Lung (tissue), 10 donors: ENCODE data around the gene NBPF6. TPM values are rescaled to one million over a fixed set of nuclear protein-coding genes. Genes with fewer than 3 reads are reported as not detected.
"Not testable (repeated sequence)": the region's sequence is repeated elsewhere in the genome, so short reads cannot be mapped to it uniquely, and the experiment has no call there.

Source experiments
- ATAC-seq: fragments of 200-7000 bp; cut with Tn5 transposase; one replicate; pipeline ENCODE4 v1.9.1; 2020; ENCODE audit warnings: moderate number of reproducible peaks; ENCODE audit not compliant: insufficient read depth, low FRiP score
- DNase-seq, 3 donors: peaks; one replicate each; pipeline ENCODE4 v3.0.0-alpha.2; 2013 to 2017
- H3K27ac ChIP-seq, 2 donors: one replicate each; pipeline ENCODE4 v1.5.1; 2013; ENCODE audit warnings: mild to moderate bottlenecking in 2 of 2, moderate library complexity in 2 of 2, control low read depth in 1 of 2, inconsistent platforms in 1 of 2, low read depth in 1 of 2, low read length in 1 of 2
- H3K27me3 ChIP-seq, 3 donors: one replicate each; pipeline ENCODE4 v1.5.1; 2013; ENCODE audit warnings: low read length in 2 of 3; ENCODE audit not compliant: control insufficient read depth in 3 of 3, insufficient read depth in 3 of 3
- H3K36me3 ChIP-seq, 4 donors: one replicate each; pipeline ENCODE4 v1.5.1; 2013; ENCODE audit warnings: low read length in 4 of 4, mild to moderate bottlenecking in 1 of 4, moderate library complexity in 1 of 4; ENCODE audit not compliant: control insufficient read depth in 4 of 4, insufficient read depth in 4 of 4
- H3K4me1 ChIP-seq, 5 donors: one replicate each; pipeline ENCODE4 v1.5.1; 2013; ENCODE audit warnings: low read length in 5 of 5, mild to moderate bottlenecking in 2 of 5, moderate library complexity in 1 of 5; ENCODE audit not compliant: control insufficient read depth in 5 of 5, insufficient read depth in 5 of 5
- H3K4me3 ChIP-seq: one replicate; pipeline ENCODE4 v1.5.1; 2013; ENCODE audit warnings: mild to moderate bottlenecking, control low read depth, moderate library complexity
- H3K9ac ChIP-seq, 2 donors: one replicate each; pipeline ENCODE4 v1.5.1; 2013; ENCODE audit warnings: low read length in 2 of 2, control low read depth in 1 of 2; ENCODE audit not compliant: insufficient read depth in 1 of 2
- H3K9me3 ChIP-seq, 4 donors: one replicate each; pipeline ENCODE4 v1.5.1; 2013; ENCODE audit warnings: low read length in 3 of 4, mild to moderate bottlenecking in 1 of 4, moderate library complexity in 1 of 4; ENCODE audit not compliant: control insufficient read depth in 4 of 4, insufficient read depth in 3 of 4
- WGBS, 2 donors: extraction: QIAGEN DNeasy Blood & Tissue Kit; methylation state at CpG; one replicate each; pipeline ENCODE4 v1.1.7; 2013; 5-methylcytosine and 5-hydroxymethylcytosine counted together
- polyA plus RNA-seq, 2 donors: library from polyadenylated mRNA; stranded (reverse); fragments of 200-250 nt; gene quantifications; one replicate each; pipeline ENCODE4 v1.2.1, GENCODE V29; 2013
- total RNA-seq, 2 donors: library from RNA; depleted of rRNA in 1 of 2; stranded (reverse); fragments of >200 nt in 1 of 2; gene quantifications; one replicate each; pipeline ENCODE4 v1.2.1, GENCODE V29; 2014 to 2021
- donor health status: Bipolar disorder and iron deficiency.
- donor health status: healthy.
- donor health status: DM: yes; HTN: yes; CAD: no.

The NBPF6 gene
- total and polyA plus RNA-seq, 4 donors = 0.02 TPM; not detected in 3

DNA sequence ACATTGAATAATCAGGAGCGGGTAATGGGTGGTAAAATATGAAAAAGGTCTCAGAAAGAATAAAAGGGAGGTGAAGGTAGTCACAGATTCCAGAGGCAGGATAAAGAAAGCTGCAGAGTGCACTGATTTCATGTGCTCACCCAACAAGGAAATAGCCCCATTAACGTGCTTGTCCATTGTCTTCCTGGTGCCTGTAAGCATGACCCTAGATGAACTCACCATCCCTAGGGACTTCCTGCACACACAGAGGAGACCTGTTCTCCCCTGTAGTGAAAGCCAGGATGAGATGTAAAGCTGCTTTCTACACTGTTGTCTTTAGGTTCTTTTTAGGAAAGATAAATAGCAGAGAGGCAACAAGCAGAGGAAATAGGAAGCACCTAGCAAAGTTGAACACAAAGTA lies 4.4 kb downstream of the NBPF6 start:
- H3K4me1 ChIP-seq, H3K27ac ChIP-seq, ATAC-seq, H3K27me3 ChIP-seq, H3K36me3 ChIP-seq, H3K9ac ChIP-seq, H3K9me3 ChIP-seq, H3K4me3 ChIP-seq, DNase-seq: not testable (repeated sequence)
- WGBS, 2 donors = no CpG with 5 or more reads among the region's 2 CpGs

DNA sequence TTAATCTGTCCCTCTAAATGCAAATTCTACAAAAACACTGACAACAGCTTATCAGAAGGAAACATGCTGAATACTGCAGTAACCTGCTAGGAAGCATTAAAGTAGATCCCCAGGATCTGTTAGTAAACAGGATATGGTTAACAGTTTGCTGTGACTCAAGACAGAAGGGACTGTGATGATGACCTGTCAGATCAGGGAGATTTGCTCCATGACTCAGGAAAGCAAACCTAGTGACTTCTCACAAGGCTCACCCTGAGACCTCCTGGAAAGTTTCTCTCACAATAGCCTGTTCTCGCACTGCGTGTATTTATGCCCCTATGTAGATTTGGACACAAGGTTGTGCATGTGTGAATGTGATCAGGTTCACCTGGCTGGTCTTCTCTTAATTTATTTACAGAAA lies 8.5 kb downstream of the NBPF6 start:
- not testable (repeated sequence) for H3K9ac ChIP-seq, ATAC-seq, DNase-seq, H3K27ac ChIP-seq, H3K9me3 ChIP-seq, H3K4me1 ChIP-seq, H3K4me3 ChIP-seq, H3K27me3 ChIP-seq, H3K36me3 ChIP-seq
- no CpG with 5 or more reads among the region's 2 CpGs for WGBS, 2 donors

DNA sequence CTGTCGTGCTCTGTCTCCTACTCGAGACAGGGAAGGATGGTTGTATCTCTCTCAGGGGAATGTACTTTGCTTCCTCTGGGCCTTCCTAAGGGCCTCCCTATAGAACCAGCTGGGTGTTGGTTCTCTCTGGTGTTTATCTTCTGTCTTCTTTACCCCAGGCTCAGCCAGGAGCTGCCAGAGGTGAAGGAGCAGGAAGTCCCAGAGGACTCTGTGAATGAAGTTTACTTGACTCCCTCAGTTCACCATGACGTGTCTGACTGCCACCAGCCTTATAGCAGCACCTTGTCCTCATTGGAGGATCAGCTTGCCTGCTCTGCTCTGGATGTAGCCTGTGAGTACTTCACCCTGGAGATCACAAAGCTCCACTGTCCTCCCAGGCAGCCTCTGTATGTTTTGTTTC lies 11.6 kb downstream of the NBPF6 start:
- H3K9me3 ChIP-seq, H3K27ac ChIP-seq, ATAC-seq, H3K36me3 ChIP-seq, H3K9ac ChIP-seq, H3K27me3 ChIP-seq, DNase-seq, H3K4me3 ChIP-seq, H3K4me1 ChIP-seq: not testable (repeated sequence)
- no CpG with 5 or more reads among the region's 3 CpGs for WGBS, 2 donors

DNA sequence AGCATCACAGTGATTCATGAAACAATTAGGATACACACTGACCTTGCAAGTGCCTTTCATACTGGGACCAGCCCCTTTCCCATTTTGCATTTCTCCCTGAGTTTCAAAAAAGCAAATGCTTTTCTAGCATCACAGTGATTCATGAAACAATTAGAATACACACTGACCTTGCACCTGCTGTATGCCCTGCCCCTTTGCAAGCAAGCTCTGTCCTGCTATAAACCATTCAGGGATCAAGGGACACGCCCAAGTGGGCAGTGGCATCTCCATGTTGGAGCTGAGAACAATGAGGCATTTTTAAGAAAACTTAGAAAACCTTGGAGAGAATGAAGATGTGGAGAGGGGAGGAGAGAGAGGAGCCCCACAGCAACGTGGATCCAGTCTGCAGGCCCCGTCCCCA lies 13.8 kb downstream of the NBPF6 start:
- not testable (repeated sequence) for H3K27me3 ChIP-seq, H3K9ac ChIP-seq, H3K4me1 ChIP-seq, H3K9me3 ChIP-seq, H3K36me3 ChIP-seq, H3K27ac ChIP-seq, H3K4me3 ChIP-seq, ATAC-seq, DNase-seq
- no CpG with 5 or more reads among the region's 3 CpGs for WGBS, 2 donors

DNA sequence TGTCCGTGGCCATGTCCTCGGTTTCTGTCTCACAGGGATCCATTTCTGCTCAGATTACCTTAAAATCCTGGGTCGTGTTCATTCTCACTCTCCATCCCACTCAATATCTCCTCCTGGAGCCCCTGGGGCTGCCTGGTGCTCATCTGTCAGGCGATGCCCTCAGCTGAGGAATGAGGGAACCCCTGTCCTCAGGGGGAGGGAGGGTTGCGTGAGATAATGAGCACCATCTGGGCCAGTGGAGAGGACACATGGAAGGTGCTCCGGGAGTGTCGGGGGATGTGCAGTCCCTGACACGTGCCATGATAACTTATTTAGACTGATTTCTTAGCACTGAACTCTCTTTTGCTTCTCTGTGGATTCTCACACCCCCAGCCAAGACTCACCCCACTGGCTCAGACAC lies 16.0 kb downstream of the NBPF6 start:
- not testable (repeated sequence) for H3K36me3 ChIP-seq, H3K9me3 ChIP-seq, ATAC-seq, H3K27ac ChIP-seq, H3K27me3 ChIP-seq, H3K9ac ChIP-seq, DNase-seq, H3K4me3 ChIP-seq, H3K4me1 ChIP-seq
- no CpG with 5 or more reads among the region's 8 CpGs for WGBS, 2 donors

DNA sequence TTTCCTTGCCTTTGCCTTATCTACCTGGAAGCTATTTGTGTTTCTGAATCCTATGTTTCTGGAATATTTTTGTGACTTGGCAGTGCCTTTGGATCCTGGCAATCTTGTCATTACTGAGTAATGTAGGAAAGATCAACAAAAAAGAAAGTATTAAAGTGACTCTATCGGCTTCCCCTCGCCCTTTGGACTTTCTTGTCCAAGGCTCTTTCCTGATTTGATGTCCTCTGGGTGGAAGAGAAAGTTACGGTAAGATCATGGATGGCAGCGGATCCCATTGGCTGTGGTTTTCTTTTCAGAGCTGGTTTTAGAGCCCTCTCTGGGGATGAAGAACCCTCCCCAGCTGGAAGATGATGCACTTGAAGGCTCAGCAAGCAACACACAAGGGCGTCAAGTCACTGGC lies 17.0 kb downstream of the NBPF6 start:
- not testable (repeated sequence) for H3K27ac ChIP-seq, ATAC-seq
- 95 to 100% methylated on average over 3 to 4 of the region's 5 CpGs for WGBS, 2 donors

DNA sequence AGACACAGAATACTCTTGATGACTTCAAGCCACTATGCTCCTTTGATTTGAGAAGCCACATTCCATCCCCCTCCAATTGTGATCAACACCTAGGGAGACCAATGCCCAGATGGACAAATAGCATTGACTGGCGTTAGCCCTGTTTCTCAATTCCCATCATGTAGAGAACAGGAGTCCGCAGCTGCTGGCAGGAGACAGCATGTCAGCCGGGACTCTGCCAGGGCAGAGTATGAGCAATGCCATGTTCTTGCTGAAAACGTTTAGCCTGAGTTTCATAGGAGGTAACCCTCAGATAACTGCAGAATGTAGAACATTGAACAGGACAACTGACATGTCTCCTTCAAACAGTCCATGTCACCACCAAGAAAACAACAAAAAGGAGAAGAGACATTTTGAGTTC lies 20.6 kb downstream of the NBPF6 start:
- not testable (repeated sequence) for H3K27me3 ChIP-seq, ATAC-seq, H3K4me1 ChIP-seq, H3K9me3 ChIP-seq, H3K9ac ChIP-seq, H3K27ac ChIP-seq, H3K36me3 ChIP-seq, H3K4me3 ChIP-seq, DNase-seq
- 79 to 91% methylated on average over 4 of the region's 4 CpGs for WGBS, 2 donors

More for the DNA sequence above, 17.0 kb downstream of the NBPF6 start:
- DNase-seq, H3K36me3 ChIP-seq, H3K4me3 ChIP-seq, H3K27me3 ChIP-seq, H3K9me3 ChIP-seq, H3K4me1 ChIP-seq, H3K9ac ChIP-seq: not testable (repeated sequence)

DNA sequence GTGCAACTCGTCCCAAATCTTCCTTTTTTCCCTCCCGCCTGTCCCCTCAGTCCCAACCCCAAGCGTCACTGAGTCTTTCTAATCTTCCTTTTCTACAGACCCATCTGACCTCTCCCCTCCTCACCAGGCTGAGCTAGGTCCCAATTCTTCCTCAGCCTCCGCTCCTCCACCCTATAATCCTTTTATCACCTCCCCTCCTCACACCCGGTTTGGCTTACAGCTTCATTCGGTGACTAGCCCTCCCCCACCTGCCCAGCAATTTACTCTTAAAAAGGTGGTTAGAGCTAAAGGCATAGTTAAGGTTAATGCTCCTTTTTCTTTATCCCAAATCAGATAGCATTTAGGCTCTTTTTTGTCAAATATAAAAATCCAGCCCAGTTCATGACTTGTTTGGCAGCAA lies 24.4 kb downstream of the NBPF6 start:
- WGBS, 2 donors = 86 to 94% methylated on average over 5 to 6 of the region's 6 CpGs
- not testable (repeated sequence) for DNase-seq, ATAC-seq

More for the DNA sequence above, 24.4 kb downstream of the NBPF6 start:
- H3K27ac ChIP-seq, H3K9ac ChIP-seq, H3K36me3 ChIP-seq, H3K27me3 ChIP-seq, H3K4me1 ChIP-seq, H3K4me3 ChIP-seq, H3K9me3 ChIP-seq: not testable (repeated sequence)
